Measurements from ENCODE around the gene BRME1.
"Not testable (repeated sequence)": the region's sequence is repeated elsewhere in the genome, so short reads cannot be mapped to it uniquely, and the experiment has no call there.

Gene BRME1

GRCh38 chr19:13864667-13865570, 41.0 kb downstream of the BRME1 start:
- DNase-seq = no peak

DNA sequence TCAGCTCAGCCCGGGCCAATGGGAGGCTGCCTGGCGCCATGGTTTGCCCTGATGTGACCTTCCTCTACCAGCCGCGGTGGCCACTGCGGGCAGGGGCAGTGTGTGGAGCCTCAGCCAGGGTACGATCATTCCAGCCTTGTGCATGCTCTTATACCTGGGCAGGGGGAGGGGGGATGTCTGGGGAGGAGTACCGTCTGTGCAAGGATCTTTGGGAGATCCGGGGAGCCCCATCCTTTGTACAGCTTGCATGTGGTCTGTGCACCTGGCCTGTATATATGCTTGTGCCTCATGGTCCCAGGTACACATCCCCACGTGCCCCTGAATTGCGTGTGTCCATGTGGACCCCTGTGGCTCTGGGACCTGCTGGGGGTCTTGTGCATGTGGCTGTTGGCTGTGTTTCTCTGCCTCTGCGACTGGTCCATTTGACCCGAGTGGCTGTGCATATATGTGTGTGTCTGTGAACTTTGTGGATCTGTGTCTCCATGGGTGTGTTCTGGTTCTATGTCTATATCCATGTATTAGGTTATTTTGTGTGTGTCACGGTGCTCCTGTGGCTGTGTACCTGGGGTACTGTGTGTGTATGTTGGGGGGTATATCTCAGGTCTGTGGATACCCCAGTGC, 41.8 kb downstream of the BRME1 start:
- DNase-seq = peak; percentile 45

GRCh38 chr19:13861714-13862531, 44.0 kb downstream of the BRME1 start:
- DNase-seq = peak; percentile 96

GRCh38 chr19:13861392-13861713, 44.6 kb downstream of the BRME1 start:
- DNase-seq = no peak

DNA sequence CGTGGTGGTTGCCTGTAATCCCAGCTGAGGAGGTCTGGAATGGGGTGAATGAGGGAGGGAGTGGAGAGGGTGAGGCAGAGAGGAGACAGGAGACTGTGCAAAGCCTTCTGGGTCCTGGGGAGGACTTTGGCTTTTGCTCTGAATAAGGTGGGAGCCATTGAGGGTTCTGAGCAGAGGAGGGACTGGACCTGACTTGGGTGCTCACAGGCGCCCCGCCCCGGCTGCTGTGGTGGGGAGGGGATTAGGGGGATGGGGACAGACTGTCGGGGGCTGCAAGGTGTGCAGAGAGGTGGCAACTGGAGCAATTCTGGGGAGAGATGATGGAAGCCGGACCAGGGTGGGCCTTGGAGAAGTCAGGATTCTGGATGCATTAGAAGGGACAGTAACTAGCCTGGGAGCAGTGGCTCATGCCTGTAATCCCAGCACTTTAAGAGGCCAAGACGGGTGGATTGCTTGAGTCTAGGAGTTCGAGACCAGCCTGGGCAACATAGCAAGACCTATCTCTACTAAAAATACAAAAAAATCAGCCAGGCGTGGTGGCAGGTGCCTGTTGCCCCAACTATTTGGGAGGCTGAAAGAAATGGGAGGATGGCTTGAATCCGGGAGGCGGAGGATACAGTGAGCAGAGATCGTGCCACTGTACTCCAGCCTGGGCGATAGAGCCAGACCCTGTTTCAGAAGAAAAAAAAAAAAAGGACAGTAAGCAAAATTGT, 45.1 kb downstream of the BRME1 start:
- DNase-seq = no peak

GRCh38 chr19:13859361-13859880, 46.5 kb downstream of the BRME1 start:
- no peak for DNase-seq

DNA sequence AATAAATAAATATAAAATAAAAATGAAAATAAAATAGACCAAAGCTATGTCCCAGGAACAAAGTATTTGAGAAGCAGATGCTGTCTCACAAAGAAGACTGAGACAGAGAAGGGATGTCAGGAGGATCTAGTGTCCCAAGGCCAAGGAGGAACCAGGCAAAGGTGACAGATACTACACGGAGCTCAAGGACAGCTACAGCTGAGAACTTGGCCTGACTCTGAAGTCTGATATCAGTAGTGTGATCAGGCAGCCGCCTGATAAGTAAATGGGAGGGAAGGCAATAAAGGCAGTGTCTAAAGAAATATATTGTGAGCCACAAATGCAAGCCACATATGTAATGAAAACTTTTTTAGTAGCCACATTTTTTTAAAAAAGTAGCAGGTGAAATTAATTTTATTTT, 49.4 kb downstream of the BRME1 start:
- DNase-seq = no peak

DNA sequence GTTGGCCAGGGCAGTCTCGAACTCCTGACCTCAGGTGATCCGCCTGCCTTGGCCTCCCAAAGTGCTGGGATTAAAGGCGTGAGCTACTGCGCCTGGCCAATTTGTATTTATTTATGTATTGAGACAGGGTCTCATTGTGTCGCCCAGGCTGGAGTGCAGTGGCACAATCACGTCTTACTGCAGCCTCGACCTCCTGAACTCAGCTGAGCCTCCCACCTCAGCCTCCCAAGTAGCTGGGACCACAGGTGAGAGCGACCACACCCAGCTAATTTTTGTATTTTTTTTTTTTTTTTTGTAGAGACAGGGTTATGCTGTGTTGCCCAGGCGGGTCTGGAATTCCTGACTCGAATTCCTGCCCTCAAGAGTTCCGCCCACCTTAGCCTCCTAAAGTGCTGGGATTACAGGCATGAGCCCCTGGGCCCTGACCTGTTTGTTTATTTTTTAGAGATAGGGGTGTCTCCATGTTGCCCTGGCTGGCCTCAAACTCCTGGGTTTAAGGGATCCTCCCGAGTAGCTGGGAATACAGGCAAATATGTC, 53.7 kb downstream of the BRME1 start:
- DNase-seq = not testable (repeated sequence)

DNA sequence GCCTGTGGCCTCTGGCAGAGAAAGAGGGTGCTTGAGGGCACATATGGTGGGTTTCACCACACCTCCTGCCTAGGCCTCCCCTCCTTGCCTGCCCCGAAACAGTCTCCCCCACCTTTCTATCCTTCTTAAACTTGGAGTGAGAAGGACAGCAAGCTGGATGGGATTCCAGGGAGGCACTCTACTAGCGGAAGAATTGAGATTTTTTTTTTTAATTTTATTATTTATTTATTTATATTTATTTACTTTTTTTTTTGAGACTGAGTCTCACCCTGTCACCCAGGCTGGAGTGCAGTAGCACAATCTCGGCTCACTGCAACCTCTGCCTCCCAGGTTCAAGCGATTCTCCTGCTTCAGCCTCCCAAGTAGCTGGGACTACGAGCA, 54.2 kb downstream of the BRME1 start:
- DNase-seq = not testable (repeated sequence)

GRCh38 chr19:13850910-13851733, 54.8 kb downstream of the BRME1 start:
- DNase-seq = peak; percentile 92

DNA sequence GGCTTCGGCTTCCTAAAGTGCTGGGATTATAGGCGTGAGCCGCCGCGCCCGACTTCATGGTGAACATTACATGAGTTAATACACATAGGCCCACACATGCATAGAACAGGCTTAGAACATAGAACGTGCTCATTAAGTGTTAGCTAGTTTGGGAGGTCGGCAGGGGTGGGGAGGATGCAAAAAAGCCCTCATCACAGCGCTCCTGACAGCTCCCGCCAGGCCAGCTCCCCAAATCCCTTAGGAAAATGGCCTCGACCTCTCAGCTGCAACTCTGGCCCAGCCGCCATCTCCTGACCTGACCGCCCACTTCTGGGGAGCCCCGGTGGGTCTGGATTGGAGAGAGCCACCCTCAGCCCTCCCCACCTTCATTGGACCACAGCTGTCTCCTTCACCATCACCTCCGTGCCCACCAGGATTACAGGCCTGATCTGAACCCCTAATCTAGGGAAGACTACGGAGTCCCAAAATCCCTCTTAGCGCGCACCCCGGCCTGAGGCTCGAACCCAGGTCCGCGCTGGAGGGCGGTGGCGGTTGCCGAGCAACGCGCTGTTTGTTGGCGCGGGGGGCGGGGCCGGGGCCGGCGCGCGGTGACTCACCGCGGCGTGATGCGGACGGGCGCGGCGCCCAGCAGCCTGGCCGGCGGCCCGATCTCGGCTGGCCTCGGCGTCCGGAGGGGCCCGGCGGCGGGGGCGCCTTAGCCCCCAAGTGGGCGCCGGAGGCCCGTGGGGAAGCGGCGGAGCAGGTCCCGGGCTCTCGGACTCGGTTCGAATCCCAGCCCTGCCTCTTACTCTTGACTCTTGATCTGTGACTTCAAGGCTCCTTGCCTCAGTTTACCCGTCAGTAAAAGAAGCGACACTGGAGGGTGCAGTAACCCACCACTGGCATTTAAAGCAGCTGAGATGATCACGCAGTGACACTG, 55.7 kb downstream of the BRME1 start:
- DNase-seq = peak; percentile 90

GRCh38 chr19:13848798-13849676, 56.9 kb downstream of the BRME1 start:
- DNase-seq = peak; percentile 34

DNA sequence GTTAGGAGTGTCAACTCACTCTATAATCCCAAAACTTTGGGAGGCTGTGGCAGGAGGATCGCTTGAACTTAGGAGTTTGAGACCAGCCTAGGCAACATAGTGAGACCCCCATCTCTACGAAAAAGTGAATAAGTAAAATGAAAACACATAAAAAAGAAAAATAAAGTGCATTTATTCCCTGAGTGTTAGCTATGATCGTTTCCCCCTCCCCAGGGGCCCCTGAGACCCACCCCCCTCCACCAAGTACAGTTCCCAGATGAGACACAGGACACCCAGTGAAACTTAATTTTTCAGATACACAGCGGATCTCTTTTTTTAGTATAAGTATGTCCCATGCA, 57.6 kb downstream of the BRME1 start:
- DNase-seq = no peak

GRCh38 chr19:13847407-13848339, 58.2 kb downstream of the BRME1 start:
- DNase-seq = peak; percentile 98

GRCh38 chr19:13846557-13847406, 59.1 kb downstream of the BRME1 start:
- DNase-seq = peak; percentile 96

- DNase-seq = peak; percentile 38
Observed at GRCh38 chr19:13844130-13844631, 61.7 kb downstream of the BRME1 start.
